ENCODE data around the gene PUS1.

GRCh38 chr12:131885543-131886057 lies 43.5 kb upstream of the PUS1 start:
- TF ChIP-seq CTCF (IDR thresholded peaks at IDR 0.05) (no peak), EZH2 (IDR thresholded peaks at IDR 0.05; ENCODE audit: borderline replicate concordance, insufficient read depth, low read depth, low read length, poor library complexity, severe bottlenecking) (no peak)
